Rectal smooth muscle tissue (tissue), 1 donor: ENCODE measurements around the gene PRRT4.

Experiments
- H3K27ac ChIP-seq: one replicate; pipeline ENCODE4 v1.7.0; 2013; ENCODE audit warnings: low read depth, low read length, inconsistent platforms
- H3K27me3 ChIP-seq: one replicate; pipeline ENCODE4 v1.7.0; 2013; ENCODE audit warnings: low read length; ENCODE audit not compliant: control insufficient read depth, insufficient read depth
- H3K36me3 ChIP-seq: one replicate; pipeline ENCODE4 v1.7.0; 2013; ENCODE audit warnings: low read length; ENCODE audit not compliant: control insufficient read depth, insufficient read depth
- H3K4me1 ChIP-seq: one replicate; pipeline ENCODE4 v1.7.0; 2013; ENCODE audit warnings: low read length; ENCODE audit not compliant: control insufficient read depth, insufficient read depth
- H3K4me3 ChIP-seq: one replicate; pipeline ENCODE4 v1.7.0; 2013; ENCODE audit warnings: low read length
- H3K9ac ChIP-seq: one replicate; pipeline ENCODE4 v1.7.0; 2013; ENCODE audit warnings: low read length

Gene PRRT4

GRCh38 chr7:128310499-128310898 lies 51.0 kb downstream of the PRRT4 start:
- Histone ChIP-seq H3K36me3 (peaks cover 35% of the 10 kb centered on the region), H3K9ac (no peak overlapping the region), H3K27ac (no peak overlapping the region)

GRCh38 chr7:128309976-128310375 lies 51.5 kb downstream of the PRRT4 start:
- H3K27me3 ChIP-seq, result no peaks in the 10 kb centered on the region

More at GRCh38 chr7:128310499-128310898, 51.0 kb downstream of the PRRT4 start:
- Histone ChIP-seq H3K27me3 (no peaks in the 10 kb centered on the region), H3K4me3 (no peak overlapping the region), H3K4me1 (no peaks in the 10 kb centered on the region)

GRCh38 chr7:128309124-128309523 lies 52.4 kb downstream of the PRRT4 start:
- Histone ChIP-seq H3K27me3 (no peaks in the 10 kb centered on the region), H3K4me3 (no peak overlapping the region), H3K36me3 (peaks cover 34% of the 10 kb centered on the region), H3K4me1 (peaks cover 2% of the 10 kb centered on the region), H3K9ac (no peak overlapping the region), H3K27ac (no peak overlapping the region)

More at GRCh38 chr7:128309976-128310375, 51.5 kb downstream of the PRRT4 start:
- Histone ChIP-seq H3K27ac (no peak overlapping the region), H3K4me1 (no peaks in the 10 kb centered on the region), H3K9ac (no peak overlapping the region), H3K4me3 (no peak overlapping the region), H3K36me3 (peaks cover 32% of the 10 kb centered on the region)

GRCh38 chr7:128307061-128307460 lies 54.4 kb downstream of the PRRT4 start:
- no peaks in the 10 kb centered on the region for H3K27me3 ChIP-seq
- H3K27ac ChIP-seq, result no peak overlapping the region
- H3K4me1 ChIP-seq, result peaks cover 2% of the 10 kb centered on the region
- no peak overlapping the region for H3K4me3 ChIP-seq
- H3K36me3 ChIP-seq, result peaks cover 24% of the 10 kb centered on the region
- no peak overlapping the region for H3K9ac ChIP-seq

- no peak overlapping the region for H3K27ac ChIP-seq
- peaks cover 15% of the 10 kb centered on the region for H3K36me3 ChIP-seq
- no peaks in the 10 kb centered on the region for H3K27me3 ChIP-seq
- H3K4me3 ChIP-seq, result no peak overlapping the region
- no peak overlapping the region for H3K9ac ChIP-seq
- peaks cover 2% of the 10 kb centered on the region for H3K4me1 ChIP-seq
Observed at GRCh38 chr7:128304212-128304611, 57.3 kb downstream of the PRRT4 start.

- H3K9ac ChIP-seq, result no peak overlapping the region
- H3K36me3 ChIP-seq, result peaks cover 13% of the 10 kb centered on the region
- H3K27me3 ChIP-seq, result no peaks in the 10 kb centered on the region
- peaks cover 2% of the 10 kb centered on the region for H3K4me1 ChIP-seq
- H3K4me3 ChIP-seq, result no peak overlapping the region
- H3K27ac ChIP-seq, result no peak overlapping the region
Observed at GRCh38 chr7:128303643-128304042, 57.8 kb downstream of the PRRT4 start.

- Histone ChIP-seq H3K9ac (no peak overlapping the region), H3K36me3 (peaks cover 10% of the 10 kb centered on the region), H3K4me1 (peaks cover 2% of the 10 kb centered on the region), H3K27ac (no peak overlapping the region), H3K4me3 (no peak overlapping the region), H3K27me3 (no peaks in the 10 kb centered on the region)
Observed at GRCh38 chr7:128303133-128303532, 58.4 kb downstream of the PRRT4 start.

GRCh38 chr7:128302139-128302538 lies 59.4 kb downstream of the PRRT4 start:
- Histone ChIP-seq H3K36me3 (peaks cover 7% of the 10 kb centered on the region), H3K9ac (no peak overlapping the region), H3K4me3 (no peak overlapping the region), H3K4me1 (peaks cover 2% of the 10 kb centered on the region), H3K27ac (no peak overlapping the region), H3K27me3 (no peaks in the 10 kb centered on the region)
